Activated naive CD8-positive, alpha-beta T cell (primary cell): ENCODE data around the gene ESRP2.

Source experiments
- H3K27ac Mint-ChIP-seq: one replicate; pipeline ENCODE4 v1.8.0; 2021; ENCODE audit warnings: mixed read lengths
- H3K27me3 Mint-ChIP-seq: one replicate; pipeline ENCODE4 v1.8.0; 2021; ENCODE audit warnings: mixed read lengths
- H3K36me3 Mint-ChIP-seq: one replicate; pipeline ENCODE4 v1.8.0; 2021; ENCODE audit warnings: mixed read lengths
- H3K4me1 Mint-ChIP-seq: one replicate; pipeline ENCODE4 v1.8.0; 2021; ENCODE audit warnings: low read depth, mixed read lengths
- H3K4me3 Mint-ChIP-seq: one replicate; pipeline ENCODE4 v1.8.0; 2021; ENCODE audit warnings: mild to moderate bottlenecking, mixed read lengths
- H3K9me3 Mint-ChIP-seq: one replicate; pipeline ENCODE4 v1.8.0; 2021; ENCODE audit warnings: low read depth, mixed read lengths

The ESRP2 gene

DNA sequence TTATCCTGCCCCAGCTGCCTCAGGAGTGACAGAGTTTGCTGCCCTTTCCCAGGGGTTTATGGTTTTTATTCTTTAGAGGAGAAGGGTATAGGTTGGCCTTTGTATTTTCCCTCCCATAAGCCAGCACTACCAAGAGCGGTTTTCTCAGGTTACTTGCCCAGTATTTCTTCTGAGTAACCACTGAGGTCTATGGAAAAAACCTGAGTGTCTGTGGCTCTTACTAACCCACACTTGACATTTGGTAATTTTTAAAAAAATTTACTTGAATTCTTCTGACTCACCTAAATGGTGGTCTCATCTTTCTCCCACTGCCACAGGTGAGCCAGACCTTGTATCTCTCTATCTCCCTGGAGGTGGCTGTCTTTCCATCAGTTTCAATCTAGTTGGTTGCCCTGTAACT lies 34.4 kb upstream of the ESRP2 start:
- H3K36me3 Mint-ChIP-seq, result peaks cover 11% of the 10 kb centered on the region

DNA sequence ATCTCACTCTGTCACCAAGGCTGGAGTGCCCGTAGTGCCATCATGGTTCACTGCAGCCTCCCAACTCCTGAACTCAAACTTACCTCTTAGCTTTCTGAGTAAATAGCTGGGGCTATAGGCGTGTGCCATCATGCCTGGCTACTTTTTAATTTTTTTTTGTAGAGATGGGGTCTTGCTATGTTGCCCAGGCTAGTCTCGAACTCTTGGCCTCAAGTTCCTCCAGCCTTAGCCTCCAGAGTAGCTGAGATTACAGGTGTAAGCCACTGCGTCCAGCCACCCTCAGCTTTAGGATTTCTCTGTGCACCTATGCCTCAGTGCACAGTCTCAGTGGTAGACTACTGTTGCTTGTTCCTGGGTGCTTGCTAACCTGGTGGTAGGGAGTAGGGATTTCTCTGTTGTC lies 33.9 kb upstream of the ESRP2 start:
- Mint-ChIP-seq H3K27ac (peak overlapping the region; percentile 72), H3K36me3 (peaks cover 11% of the 10 kb centered on the region), H3K27me3 (no peaks in the 10 kb centered on the region), H3K4me1 (peaks cover 83% of the 10 kb centered on the region), H3K4me3 (peak overlapping the region; percentile 74), H3K9me3 (no peaks in the 10 kb centered on the region)

More for the DNA sequence above, 34.4 kb upstream of the ESRP2 start:
- H3K4me3 Mint-ChIP-seq, result peak overlapping the region; percentile 68
- H3K9me3 Mint-ChIP-seq, result no peaks in the 10 kb centered on the region
- no peaks in the 10 kb centered on the region for H3K27me3 Mint-ChIP-seq
- peaks cover 86% of the 10 kb centered on the region for H3K4me1 Mint-ChIP-seq
- peak overlapping the region; percentile 72 for H3K27ac Mint-ChIP-seq

DNA sequence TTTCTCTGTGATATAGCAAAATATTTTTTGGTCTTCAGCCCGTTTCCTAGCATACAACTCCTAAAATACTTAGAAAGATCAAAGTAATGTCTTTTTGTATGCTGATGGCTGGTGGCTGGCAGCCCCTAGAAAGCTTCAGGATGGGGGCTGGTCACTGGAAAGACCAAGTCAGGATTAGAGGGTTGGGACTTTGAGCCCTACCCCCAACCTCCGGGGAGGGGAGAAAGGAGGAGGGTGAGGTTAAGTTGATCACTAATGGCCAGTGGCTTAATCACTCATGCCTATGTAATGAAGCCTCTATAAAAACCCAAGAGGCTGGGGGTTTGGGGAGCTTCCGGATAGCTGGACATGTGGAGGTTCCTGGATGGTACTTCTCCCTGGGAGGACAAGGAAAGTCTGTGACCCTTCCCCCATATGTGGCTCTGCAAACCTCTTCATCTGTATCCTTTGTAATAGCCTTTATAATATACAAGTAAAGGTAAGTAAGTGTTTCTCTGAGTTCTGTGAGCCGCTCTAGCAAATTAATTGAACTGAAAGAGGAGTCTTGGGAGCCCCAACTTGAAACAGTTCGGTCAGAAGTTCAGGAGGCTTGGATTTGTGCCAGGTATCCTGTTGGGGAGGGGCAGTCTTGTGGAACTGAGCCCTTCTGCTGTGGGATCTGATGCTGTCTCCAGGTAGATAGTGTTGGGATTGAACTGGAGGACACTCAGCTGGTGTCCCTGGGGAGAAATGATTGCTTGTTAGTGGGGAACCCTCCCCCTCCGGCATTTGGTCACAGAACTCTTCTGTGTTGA lies 31.9 kb upstream of the ESRP2 start:
- H3K4me1 Mint-ChIP-seq, result peaks cover 73% of the 10 kb centered on the region
- peaks cover 9% of the 10 kb centered on the region for H3K36me3 Mint-ChIP-seq
- H3K4me3 Mint-ChIP-seq, result peak overlapping the region; percentile 74
- H3K27ac Mint-ChIP-seq, result peak overlapping the region; percentile 89
- H3K27me3 Mint-ChIP-seq, result no peaks in the 10 kb centered on the region
- no peaks in the 10 kb centered on the region for H3K9me3 Mint-ChIP-seq

DNA sequence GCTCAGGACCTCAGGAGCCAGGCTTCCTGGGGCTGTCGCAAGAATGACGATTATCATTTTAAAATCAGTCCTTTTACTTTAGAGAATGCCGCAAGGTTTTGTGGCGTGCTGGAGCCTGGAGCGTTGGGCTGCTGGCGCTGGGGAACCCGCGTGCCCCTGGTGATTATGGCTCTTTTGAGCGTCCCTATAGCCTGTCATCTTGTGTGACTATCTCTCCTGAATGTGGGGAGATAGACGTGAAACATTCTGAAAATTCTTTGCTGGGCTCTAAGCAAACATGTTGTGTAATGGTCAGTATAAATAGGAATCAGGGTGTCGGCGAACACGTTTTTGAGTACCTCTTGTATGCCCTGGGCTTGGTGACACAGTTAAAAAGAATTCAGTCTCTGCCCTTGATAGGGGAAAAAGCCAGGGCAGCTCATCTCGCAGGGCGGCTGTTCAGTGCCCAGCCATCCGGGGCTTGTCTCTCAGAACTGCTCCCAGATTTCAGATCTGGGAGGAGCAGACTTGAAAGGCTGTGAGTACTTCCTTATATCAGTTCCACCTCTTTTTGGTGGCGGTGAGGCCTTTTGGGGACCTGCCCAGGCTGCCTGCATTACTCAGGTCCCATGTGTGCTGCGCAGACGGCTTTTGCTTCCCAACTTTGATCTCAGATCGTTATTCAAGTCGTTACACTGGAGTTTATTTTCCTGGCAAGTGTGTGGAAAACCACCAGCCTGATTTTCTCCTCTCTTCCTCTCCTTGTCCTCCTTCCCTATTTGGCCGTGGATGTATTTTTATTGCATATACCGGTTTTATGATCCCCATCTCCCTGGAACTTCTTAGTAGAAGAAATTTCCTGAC lies 29.4 kb upstream of the ESRP2 start:
- no peaks in the 10 kb centered on the region for H3K27me3 Mint-ChIP-seq
- H3K4me3 Mint-ChIP-seq, result peak overlapping the region; percentile 94
- H3K9me3 Mint-ChIP-seq, result no peaks in the 10 kb centered on the region
- H3K27ac Mint-ChIP-seq, result peak overlapping the region; percentile 95
- H3K36me3 Mint-ChIP-seq, result peaks cover 6% of the 10 kb centered on the region
- H3K4me1 Mint-ChIP-seq, result peaks cover 62% of the 10 kb centered on the region

DNA sequence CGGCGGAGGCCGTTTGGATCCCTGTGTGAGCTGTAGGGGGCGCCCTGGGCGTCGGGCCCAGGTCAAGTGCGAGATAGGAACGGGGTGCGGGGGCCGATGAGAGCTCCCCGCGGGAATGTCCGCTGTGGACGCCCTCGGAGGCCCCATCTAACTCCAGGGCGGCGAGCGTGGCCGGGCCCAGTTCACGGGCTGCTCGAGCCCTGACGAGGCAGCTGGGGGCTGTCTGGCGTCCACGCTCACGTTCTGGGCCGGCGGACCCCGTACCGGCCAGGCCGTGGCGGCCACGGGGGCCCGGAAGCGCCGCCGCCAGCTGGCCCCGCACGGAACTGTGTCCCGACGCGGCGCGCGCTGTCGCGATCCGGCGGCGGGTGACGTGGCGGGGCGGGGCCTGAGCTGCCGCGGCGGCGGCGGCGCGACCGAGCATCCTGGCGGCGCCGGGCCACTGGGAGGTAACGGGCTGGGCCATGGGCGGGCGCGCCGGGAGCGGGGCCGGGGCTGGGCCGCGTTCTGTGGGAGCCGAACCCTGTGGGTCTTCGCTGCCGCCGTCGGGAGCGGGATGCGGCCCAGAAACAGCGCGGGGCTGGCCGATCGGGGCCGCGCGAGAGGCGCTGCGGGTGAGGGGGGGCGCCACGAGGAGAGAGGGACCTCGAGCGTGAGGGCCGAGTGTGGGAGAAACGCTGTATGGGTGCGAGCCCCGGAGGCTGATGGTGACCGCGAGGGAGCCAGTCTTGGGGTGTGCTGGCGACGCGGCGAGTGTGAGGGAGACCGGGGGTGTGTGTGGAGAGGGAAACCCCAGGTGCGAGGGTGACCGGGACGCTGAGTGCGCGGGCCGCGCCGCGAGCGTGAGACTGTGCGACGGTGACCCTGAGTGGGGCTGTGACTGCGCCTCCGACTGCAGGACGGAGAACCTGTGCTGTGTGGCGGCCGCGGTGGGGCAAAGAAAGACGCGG lies 28.5 kb upstream of the ESRP2 start, which contains the start of gene SLC7A6:
Gene SLC7A6 (plus strand): TSS at position 399 of the 950 bp plus-strand sequence. CDS start 10,201 bp downstream, outside the sequence.
- peak within 1 kb of the TSS; percentile 98 for H3K27ac Mint-ChIP-seq
- H3K36me3 Mint-ChIP-seq, result peaks cover 6% of the 10 kb centered on the region
- H3K9me3 Mint-ChIP-seq, result no peaks in the 10 kb centered on the region
- H3K4me1 Mint-ChIP-seq, result peaks cover 53% of the 10 kb centered on the region
- H3K27me3 Mint-ChIP-seq, result no peaks in the 10 kb centered on the region
- peak within 1 kb of the TSS; percentile 94 for H3K4me3 Mint-ChIP-seq

DNA sequence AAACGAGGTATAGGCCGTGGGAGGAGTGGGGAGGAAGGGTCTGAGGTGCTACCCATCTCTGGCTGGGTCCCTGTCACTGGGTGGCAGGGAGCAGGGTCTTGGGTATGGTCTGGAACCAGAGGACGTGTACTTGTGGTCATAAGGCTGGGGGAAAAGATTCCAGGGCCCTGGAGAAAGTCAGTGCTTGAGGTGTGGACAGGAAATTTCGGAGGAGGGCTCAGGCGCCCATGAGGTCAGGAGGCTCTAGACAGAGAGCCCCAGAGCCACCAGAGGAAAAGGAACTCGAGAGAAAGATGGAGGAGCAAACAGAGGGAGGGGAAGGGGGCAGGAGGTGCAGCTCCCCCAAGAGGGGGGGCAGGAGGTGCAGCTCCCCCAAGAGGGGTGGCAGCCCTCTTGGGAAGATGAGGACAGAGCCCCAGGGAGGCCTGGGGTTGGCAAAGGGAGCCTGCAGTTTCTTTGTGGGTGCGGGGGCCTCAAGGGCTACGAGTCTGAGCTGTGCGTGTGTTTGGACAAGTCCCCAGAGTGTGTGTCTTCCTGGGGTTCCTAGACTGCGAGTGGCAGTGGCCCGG lies 27.7 kb upstream of the ESRP2 start:
- peaks cover 2% of the 10 kb centered on the region for H3K36me3 Mint-ChIP-seq
- peak overlapping the region; percentile 94 for H3K4me3 Mint-ChIP-seq
- peaks cover 47% of the 10 kb centered on the region for H3K4me1 Mint-ChIP-seq
- H3K27me3 Mint-ChIP-seq, result no peaks in the 10 kb centered on the region
- H3K27ac Mint-ChIP-seq, result peak overlapping the region; percentile 98
- no peaks in the 10 kb centered on the region for H3K9me3 Mint-ChIP-seq

DNA sequence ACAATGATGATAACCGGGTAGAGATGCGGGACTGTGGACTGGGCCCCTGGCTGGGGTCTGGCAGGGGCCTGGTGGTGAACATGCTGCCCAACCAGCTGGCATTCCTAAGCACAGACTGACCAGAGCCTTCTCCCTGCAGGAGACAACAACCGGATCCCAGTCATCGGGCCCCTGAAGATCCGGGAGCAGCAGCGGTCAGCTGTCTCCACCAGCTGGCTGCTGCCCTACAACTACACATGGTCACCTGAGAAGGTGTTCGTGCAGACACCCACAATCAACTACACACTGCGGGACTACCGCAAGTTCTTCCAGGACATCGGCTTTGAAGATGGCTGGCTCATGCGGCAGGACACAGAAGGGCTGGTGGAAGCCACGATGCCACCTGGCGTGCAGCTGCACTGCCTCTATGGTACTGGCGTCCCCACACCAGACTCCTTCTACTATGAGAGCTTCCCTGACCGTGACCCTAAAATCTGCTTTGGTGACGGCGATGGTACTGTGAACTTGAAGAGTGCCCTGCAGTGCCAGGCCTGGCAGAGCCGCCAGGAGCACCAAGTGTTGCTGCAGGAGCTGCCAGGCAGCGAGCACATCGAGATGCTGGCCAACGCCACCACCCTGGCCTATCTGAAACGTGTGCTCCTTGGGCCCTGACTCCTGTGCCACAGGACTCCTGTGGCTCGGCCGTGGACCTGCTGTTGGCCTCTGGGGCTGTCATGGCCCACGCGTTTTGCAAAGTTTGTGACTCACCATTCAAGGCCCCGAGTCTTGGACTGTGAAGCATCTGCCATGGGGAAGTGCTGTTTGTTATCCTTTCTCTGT lies 23.3 kb upstream of the ESRP2 start:
- peaks cover 22% of the 10 kb centered on the region for H3K4me1 Mint-ChIP-seq
- H3K36me3 Mint-ChIP-seq, result no peaks in the 10 kb centered on the region
- no peak overlapping the region for H3K4me3 Mint-ChIP-seq
- H3K27me3 Mint-ChIP-seq, result no peaks in the 10 kb centered on the region
- no peak overlapping the region for H3K27ac Mint-ChIP-seq
- H3K9me3 Mint-ChIP-seq, result no peaks in the 10 kb centered on the region

DNA sequence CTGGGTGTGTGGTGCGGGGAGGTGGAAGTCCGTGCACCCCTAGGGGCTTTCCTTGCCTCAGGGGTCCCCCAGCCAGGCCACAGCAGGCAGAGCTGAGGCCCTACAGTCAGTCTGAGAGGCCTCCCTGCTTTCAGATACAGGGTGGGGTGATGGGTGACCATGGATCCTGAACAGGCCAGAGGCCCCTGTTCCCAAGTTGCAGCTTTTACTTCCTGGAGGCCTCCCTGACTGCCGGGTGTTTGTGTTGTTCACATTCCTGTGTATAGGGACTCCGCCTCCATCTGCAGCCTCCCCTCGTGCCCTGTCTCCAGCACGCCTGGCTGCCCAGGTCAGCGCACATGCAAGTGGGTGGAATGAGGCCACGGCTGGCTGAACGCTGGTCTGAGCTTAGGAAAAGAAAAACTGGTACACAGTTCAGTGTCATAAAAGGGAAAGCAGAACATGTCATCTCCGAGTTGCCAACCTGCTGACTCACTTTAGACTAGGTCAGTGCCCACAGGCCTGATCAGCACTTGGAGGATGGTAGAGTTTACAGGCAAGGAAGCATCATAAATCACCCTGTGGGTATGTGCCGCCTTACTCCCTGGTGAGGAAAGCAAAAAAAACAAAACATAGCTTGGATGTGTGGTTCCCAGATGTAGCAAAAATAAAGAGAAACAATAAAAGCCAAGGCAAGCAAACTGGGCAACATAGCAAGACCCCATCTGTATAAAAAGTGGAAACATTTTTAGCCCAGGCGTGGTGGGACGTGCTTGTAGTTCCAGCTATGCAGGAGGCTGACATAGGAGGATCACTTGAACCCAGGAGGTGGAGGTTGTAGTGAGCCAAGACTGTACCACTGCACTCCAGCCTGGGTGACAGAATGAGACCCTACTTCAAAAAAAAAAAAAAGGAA lies 22.2 kb upstream of the ESRP2 start:
- Mint-ChIP-seq H3K9me3 (no peaks in the 10 kb centered on the region), H3K27ac (no peak overlapping the region), H3K4me3 (no peak overlapping the region)

DNA sequence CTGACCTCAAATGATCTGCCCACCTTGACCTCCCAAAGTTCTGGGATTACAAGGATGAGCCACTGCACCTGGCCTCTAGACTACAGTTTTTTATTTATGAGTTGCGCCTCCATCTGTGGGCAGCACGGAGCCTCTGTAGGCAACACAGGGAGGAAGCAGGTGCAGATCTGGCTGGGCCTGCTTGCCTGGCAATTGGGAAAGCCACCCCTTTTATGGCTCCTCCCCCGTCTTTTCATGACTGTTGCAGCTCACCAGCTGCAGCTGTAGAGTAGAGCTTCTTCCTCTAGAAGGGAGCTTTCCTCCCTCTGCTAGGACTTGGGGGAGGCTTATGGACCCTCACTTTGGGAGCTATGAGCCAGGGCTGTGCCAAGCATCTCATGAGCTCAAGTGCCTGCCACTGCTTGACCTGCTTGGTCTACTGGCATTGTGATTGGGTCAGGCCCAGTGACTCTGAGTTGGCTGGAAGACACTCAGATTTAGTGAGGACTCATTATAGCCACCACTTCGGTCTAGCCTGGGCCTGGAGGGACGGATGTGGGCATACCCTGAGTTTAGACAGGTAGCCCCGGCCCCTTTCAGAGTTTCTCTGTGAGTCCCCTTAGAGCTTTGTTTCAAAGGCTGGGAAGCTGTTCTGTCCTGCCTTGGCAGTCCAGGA lies 21.5 kb upstream of the ESRP2 start:
- Mint-ChIP-seq H3K4me3 (no peak overlapping the region), H3K27me3 (no peaks in the 10 kb centered on the region), H3K9me3 (no peaks in the 10 kb centered on the region), H3K27ac (no peak overlapping the region), H3K4me1 (peaks cover 10% of the 10 kb centered on the region), H3K36me3 (no peaks in the 10 kb centered on the region)

More for the DNA sequence above, 22.2 kb upstream of the ESRP2 start:
- no peaks in the 10 kb centered on the region for H3K36me3 Mint-ChIP-seq
- peaks cover 14% of the 10 kb centered on the region for H3K4me1 Mint-ChIP-seq
- no peaks in the 10 kb centered on the region for H3K27me3 Mint-ChIP-seq

DNA sequence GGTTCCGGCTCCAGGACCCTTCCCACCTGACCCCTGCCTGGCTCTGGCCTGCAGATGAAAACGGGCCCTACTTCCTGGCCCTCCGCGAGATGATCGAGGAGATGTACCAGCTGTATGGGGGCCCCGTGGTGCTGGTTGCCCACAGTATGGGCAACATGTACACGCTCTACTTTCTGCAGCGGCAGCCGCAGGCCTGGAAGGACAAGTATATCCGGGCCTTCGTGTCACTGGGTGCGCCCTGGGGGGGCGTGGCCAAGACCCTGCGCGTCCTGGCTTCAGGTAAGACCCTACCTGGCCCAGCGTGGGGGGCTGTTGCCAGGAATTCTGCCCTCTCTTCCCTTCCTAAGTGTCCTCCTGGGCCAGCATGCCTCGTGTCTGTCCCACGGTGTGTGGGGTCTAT lies 19.8 kb upstream of the ESRP2 start:
- H3K27ac Mint-ChIP-seq, result no peak overlapping the region
- H3K9me3 Mint-ChIP-seq, result no peaks in the 10 kb centered on the region
- no peak overlapping the region for H3K4me3 Mint-ChIP-seq
- no peaks in the 10 kb centered on the region for H3K4me1 Mint-ChIP-seq
- H3K36me3 Mint-ChIP-seq, result peaks cover 2% of the 10 kb centered on the region
- no peaks in the 10 kb centered on the region for H3K27me3 Mint-ChIP-seq

DNA sequence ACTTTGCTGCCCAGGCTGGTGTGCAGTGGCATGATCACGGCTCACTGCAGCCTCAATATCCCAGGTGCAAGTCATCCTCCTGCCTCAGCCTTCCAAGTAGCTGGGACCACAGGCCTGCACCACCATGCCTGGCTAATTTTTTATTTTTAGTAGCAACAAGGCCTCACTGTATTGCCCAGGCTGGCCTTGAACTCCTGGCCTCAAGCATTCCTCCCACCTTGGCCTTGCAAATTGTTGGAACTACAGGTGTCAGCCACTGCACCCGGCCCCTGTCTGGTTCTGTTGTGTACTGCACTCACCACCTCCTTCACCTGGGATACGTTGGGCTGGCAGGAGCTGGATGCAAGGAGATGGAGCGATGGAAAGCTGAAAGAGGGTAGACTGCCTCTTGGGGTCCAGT lies 17.8 kb upstream of the ESRP2 start:
- H3K4me1 Mint-ChIP-seq, result no peaks in the 10 kb centered on the region
- H3K36me3 Mint-ChIP-seq, result peaks cover 2% of the 10 kb centered on the region
- H3K9me3 Mint-ChIP-seq, result no peaks in the 10 kb centered on the region
- no peaks in the 10 kb centered on the region for H3K27me3 Mint-ChIP-seq
- H3K27ac Mint-ChIP-seq, result no peak overlapping the region
- no peak overlapping the region for H3K4me3 Mint-ChIP-seq

DNA sequence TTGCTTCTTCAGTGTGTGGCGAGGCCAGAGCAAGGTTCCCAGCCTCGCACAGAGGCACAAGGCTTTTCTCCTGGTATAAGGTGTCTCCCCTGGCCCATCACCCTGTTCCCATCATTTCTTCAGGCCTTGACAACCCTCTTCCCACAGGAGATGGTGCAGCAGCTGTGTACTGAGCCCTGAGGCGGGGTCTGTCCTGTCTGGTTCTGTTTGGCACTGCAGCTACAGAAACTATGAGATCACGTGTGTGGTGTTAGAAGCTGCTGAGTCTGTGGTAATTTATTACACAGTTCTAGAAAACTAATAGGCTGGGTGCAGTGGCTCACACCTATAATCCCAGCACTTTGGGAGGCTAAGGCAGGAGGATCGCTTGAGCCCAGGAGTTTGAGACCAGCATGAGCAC lies 16.5 kb upstream of the ESRP2 start:
- Mint-ChIP-seq H3K4me1 (no peaks in the 10 kb centered on the region), H3K4me3 (no peak overlapping the region), H3K27me3 (no peaks in the 10 kb centered on the region), H3K36me3 (peaks cover 2% of the 10 kb centered on the region), H3K27ac (no peak overlapping the region), H3K9me3 (no peaks in the 10 kb centered on the region)
